GM19455 (cell line): ENCODE data around the gene NLRP6.

Source experiments
- ATAC-seq: cut with Tn5 transposase; IDR thresholded peaks from one replicate; pipeline ENCODE4 v1.9.1; 2021; ENCODE audit not compliant: unreplicated experiment

The NLRP6 gene

DNA sequence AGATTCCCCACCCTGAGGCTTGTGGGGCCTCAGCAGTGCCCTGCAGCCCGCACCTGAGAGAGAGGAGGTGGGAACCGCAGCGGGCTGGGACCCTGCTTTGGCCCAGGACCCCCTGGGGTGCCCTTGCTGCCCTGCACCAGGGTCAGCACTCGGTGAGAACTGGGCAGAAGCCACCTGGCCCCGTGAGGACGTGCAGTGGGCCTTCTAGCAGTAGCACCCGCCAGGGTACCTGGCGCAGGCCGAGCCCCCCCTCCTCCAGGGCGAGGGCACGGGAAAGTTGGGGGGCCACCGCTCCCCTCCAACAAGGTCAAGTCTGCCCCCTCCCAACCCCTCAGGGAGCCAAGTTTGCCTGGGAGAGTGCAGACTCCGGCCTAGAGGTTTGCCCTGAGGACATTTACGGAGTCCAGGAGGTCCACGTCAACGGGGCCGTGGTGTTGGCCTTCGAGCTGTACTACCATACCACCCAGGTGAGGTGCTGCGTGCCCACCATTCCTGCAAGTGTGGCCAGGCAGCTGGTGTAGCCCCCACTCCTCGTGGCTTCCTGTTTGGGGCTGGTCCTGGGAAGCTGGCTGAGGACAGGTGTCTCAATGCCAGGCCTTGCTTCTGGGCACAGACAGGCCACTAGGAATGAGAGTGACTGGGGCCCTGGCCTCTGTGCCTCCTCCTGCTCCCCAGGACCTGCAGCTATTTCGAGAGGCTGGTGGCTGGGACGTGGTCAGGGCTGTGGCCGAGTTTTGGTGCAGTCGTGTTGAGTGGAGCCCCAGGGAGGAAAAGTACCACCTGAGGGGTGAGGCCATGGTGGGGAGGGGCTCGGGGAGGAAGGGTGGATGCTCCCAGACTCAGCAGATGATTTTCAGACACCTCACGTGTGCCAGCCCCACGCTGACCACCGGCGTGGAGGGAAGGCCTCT lies 14.3 kb downstream of the NLRP6 start:
- no peak for ATAC-seq

DNA sequence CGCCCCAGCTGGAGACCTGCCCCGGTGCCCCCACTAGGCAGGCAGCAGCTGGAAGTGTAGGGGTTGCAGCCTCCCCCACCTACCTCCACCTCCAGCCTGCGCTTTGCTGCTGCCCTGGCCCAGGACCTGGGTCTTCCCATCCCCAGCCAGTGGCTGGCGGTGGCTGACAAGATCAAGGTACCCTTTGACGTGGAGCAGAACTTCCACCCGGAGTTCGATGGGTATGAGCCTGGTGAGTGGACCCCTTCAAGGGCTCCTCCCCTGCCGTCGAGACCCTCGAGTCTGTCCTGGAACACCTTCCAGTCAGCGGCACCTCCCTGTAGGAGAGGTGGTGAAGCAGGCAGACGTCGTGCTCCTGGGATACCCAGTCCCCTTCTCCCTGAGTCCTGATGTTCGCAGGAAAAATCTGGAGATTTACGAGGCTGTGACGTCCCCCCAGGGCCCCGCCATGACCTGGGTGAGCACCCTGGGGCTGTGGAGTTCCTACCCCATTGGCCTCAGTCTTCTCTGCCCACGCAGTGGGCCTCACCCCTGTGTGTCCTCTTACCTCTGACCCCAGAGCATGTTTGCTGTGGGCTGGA lies 15.2 kb downstream of the NLRP6 start:
- ATAC-seq = no peak

DNA sequence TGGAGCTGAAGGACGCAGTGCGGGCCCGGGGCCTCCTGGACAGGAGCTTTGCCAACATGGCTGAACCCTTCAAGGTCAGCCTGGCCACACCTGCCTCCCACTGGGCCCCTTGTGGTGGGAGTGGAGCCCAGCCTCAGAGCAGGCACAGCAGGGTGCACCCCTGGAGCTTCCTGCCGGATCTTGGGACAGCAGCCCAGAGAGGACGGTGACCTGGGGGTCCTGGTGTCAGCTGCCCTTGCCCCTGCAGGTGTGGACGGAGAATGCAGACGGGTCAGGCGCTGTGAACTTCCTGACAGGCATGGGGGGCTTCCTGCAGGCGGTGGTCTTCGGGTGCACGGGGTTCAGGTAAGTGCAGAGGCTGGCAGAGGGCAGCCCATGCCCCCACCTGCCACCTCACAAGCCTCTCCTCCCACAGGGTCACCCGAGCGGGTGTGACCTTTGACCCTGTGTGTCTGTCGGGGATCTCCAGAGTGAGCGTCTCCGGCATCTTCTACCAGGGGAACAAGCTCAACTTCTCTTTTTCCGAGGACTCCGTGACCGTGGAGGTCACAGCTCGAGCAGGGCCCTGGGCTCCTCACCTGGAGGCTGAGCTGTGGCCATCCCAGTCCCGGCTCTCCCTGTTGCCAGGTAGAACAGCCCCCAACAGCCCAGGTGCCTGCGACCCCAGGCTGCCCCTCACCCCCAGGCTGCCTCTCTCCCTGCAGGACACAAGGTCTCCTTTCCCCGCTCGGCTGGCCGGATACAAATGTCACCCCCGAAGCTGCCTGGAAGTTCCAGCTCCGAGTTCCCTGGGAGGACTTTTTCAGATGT lies 15.8 kb downstream of the NLRP6 start:
- no peak for ATAC-seq

DNA sequence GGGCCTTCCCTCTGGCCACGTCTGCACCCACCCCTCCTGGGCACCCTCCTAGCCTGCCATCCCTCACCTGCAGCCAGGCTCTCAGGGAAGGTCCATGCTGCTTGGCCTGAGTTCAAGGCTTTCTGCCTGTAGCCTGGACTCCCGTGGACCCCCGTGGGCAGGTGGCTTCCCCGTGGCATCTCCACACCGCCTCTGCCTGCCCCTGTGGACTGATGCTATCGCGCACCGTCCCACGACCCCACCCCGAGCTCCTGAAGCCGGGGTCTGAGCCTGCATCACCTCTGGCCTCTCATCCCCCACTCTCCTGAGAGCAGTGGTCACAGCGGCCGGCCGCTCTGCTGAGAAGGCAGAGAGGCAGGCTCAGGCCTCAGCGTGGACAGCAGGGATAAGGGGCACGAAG lies 16.6 kb downstream of the NLRP6 start:
- ATAC-seq = no peak

DNA sequence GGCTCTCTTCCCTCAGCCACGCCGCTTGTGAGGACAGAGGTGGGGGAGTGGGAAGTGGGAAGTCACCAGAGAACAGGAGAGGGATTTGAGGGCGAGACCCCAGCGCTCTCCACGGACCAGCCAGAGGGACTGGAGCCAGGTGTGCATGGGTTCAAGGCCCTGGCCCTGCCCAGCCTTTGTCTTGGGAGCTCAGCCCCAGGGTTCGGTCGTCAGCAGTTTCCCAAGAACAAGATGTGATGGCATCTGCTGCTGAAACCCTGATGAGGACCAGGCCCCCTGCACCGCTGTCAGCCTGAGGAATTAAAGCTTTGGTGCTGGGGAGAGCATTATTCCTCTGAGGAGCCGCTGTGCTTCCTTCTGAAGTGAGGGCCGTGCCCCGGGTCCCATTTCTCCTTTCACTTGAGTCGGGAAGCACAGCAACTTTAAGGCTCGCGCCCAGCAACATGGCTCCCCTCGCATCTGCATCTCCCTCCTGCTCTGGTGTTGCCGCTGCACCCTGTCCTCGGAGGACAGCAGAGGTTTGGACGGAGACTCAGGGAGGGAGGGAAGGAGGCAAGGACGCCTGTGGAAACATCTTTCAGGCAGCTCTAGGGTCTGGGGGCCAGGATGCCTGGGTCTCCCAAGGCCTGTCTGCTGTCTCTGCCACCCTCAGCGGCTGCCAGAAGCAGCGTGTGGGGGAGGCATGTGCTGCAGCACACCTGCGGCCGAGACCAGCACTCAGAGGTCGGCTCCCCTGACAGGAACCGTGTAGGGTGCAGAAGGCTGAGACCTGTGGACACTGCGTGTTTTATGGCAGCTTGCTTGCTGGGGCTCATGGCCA lies 17.4 kb downstream of the NLRP6 start:
- no peak for ATAC-seq

DNA sequence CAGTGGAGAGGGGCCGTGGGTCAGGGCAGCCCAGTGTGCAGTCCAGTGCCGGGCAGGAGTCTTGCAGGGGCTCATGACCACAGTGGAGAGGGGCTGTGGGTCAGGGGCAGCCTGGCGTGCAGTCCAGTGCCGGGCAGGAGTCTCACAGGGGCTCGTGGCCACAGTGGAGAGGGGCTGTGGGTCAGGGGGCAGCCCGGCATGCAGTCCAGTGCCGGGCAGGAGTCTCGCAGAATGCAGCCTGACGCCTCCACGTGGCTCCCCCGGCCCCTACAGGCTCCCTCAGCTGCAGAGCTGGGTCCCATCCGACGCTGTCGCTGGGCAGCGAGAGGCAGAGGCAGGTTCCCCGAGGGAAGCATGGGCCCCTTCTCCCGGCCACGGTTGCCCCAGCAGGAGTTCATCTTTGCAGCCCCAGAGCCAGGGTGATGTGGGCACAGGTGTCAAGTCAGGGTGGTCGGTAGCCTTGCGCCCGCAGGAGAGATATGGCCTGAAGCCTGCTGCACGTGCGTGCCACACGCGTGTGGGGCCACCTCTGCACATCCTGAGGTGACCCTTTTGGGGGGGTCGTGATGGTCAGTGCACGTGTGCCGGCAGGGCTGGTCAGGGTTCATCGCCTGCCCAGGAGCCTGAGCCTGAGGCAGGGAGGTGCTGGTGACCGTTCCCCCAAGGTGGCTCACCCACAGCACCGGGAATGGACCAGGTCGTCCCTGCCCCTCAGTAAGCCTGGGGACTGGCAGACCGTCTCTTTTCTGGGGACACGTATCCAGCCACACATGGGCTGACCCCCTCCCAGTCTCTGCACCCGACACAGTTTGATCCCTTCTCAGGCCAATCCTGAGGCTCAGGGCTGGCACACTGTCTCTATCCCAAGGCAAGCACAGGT lies 18.2 kb downstream of the NLRP6 start:
- ATAC-seq = no peak

DNA sequence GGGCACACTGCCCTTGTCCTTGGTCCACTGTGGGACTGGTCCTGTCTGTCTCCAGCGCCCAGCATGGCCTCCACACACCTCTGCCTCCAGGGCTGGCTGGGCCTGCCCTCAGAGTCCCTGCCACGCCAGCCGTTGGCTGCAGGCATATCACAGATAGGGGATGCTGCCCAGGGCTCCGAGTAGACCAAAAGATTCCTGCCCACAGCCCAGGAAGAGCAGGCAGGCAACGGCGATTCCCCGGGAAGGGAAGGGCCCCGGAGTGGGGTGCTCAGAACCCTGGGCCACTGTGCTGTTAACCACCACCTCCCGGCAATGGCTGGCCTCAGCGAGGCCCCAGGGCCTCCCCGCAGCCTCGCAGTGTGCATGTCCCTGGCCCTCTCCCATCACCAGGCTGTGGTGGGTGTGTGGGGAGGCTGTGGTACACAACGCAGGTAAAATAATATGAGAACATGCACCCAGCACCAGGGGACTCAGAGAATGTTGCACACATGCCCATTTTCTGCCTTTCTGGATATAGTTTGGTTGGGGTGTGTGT lies 18.9 kb downstream of the NLRP6 start:
- ATAC-seq = no peak

DNA sequence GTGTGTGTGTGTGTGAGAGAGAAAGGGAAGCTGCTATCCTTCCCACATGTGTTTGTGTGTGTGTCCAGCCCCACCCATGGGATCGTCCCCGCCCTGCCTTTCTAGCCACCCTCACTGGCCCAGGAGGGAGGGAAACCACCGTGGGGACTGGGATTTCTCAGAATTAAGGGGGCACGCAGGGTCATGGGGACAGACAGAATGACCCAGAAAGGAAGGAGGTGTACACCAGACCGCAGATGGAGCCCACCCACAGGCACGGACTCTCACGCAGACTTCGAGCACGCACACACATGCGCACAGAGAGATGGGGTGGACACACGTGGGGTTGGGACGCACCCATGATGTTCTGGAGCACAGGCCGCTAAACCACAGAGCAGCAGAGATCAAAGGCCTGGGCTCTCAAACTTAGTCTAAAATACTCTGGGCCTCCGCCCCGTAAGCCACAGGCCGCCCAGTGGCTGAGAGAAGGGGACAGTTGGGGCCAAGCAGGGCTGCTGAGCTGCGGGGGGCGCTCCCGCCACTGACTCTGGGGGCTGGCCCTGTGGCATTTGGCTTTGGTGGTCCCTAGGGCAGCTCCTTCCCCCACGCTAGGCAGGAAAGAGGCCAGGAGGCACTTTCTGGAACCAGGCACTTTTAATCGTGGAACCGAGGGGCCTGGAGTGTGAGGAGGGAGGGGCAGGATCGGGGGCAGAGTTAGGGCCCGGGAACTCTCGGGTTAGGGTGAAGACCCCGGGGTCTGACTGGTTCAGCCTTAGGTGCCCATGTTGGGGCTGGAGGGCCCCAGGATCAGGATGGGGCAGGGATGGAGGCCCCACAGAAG lies 19.6 kb downstream of the NLRP6 start:
- ATAC-seq = no peak

DNA sequence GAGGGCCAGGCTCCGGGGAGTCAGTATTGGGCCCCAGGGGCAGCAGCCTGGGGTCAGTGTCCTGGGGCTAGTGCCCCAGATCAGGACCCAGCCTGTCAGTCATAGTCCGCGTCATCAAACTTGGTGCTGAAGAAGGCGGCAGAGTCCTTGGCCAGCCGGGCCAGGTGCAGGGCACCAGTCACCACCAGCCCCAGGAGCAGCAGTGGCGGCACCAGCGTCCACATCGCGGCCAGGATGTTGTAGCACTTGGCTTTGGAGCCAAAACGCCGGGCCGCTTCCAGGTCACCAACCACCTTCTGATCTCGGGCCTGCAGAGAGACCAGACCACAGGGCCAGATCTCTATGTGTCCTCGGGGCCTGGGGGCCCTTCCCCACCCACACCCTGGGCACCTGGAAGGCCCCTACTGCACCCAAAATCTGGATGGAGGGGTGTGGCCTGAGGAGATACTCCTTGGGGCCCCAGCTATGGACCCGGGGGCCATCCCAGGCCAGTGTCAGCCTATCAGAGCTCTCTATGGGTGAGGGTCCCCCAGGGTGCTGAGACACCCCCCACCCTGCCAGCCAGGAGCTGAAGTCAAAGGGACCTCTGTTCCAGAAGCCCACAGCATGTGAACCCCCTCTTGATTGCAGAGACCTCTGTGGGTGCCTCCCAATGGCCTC lies 20.3 kb downstream of the NLRP6 start:
- ATAC-seq = no peak

DNA sequence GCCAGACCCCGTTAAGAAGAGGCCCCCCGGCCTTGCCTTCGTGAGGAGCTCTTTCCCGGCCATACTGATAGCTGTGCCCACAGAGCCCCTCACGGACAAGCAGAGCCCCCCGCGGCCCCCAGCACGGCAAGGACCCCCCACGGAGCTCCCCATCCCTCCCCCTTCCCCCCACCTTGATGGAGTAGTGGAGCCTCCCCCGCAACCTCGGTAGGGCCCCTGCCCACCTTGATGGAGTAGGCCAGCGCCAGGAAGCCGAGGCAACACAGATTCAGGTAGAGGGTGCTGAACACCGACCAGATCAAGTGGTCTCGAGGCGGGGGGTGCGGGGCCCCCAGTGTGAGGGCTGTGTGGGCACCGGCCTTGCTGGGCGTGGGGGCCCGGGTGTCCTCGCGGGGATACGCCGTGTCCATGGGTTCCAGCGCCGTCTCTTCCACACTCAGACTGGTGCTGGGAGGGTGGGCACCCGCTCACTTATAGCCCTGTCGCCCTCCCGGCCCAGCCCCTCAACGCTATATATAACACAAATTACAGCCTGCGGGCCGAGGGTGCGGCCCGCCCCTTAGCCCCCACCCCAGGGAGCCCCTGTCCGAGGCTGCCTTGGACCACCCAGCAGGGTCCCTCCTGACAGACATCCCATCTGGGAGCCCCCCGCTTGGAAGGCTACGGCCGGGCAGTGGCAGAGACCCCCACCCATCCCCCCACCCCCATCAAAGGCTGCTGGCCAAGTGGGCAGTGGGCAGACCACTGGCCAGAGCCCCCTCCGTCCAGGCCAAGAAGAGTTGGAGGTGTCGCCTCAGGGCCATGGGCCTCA lies 21.1 kb downstream of the NLRP6 start, which contains the start of gene IFITM5:
IFITM5 (minus strand) TSS at position 446 of the 811 bp plus-strand sequence; CDS start at position 410, 36 bp downstream.
- no peak for ATAC-seq

DNA sequence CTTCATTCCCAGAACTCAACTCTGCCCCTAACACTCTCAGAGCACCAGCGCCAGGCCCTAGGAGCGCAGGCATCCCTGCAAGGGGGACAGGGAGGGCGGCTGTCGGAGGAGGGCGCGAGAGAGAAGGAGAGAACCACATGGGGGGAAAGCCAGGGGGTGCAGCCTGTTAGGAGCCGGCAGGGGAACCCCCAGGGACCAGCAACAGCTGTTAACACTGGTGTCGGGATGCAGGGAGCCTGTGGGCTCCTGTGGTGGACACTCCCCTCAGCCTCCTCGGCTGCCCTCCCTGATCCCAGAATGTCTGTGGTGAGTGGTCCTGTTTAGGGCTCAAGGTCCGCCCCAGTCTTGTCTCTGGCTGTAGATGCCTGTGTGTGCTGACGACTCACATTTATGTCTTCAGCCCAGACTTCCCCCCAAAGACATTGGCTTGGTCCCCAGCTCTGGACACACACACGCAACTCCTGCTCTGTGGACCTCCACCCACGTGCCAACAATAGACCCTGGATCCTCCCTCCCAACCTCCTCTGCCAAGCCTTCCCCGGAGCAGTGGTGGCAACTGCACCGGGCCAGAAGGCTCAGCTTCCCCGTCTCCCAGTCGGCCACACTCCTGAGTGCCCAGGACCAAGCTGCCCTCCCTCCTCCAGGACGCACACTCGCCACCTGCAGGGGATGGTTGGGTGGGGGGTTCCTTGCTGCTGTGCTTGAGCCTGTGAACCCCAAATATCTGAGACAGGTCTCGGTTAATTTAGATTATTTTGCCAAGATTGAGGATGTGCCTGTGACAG lies 21.9 kb downstream of the NLRP6 start:
- ATAC-seq = no peak

DNA sequence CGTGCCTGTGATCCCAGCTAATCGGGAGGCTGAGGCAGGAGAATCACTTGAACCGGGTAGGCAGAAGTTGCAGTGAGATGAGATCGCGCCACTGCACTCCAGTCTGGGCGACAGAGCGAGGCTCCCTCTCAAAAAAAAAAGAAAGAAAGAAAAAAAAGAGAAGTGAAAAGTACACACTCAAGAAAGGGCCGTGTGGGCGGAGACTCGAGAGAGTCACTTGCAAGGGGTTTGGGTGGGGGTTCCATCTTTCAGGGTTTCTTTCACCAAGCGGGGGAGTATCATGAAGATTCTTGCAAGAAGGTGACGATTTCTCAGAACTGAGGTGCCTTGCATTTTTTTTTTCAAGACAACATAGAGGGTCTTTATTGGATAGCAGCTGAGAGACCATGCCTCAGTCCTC lies 25.2 kb downstream of the NLRP6 start:
- ATAC-seq = no peak

DNA sequence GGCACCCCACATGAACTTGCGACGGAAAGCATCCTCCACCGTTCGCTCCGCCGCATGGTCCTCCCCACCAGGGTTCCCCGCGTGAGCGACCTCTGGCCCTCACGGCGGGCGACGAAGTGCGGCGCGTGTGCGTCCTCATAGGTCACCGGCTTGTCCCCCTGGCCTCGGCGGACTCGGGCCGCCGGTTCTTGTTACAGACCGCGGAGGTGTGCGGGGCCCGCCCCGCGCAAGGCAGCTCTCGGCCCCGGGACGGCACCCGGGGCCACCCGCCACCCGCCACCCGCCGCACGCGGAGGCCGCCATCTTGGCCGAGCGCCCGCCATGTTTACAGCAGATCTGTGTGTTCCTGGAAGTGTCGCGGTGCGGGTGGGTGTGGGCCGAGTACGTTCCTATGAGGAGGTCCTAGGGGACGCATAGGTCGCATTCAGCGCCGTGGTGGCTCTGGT lies 25.9 kb downstream of the NLRP6 start:
- ATAC-seq = no peak

DNA sequence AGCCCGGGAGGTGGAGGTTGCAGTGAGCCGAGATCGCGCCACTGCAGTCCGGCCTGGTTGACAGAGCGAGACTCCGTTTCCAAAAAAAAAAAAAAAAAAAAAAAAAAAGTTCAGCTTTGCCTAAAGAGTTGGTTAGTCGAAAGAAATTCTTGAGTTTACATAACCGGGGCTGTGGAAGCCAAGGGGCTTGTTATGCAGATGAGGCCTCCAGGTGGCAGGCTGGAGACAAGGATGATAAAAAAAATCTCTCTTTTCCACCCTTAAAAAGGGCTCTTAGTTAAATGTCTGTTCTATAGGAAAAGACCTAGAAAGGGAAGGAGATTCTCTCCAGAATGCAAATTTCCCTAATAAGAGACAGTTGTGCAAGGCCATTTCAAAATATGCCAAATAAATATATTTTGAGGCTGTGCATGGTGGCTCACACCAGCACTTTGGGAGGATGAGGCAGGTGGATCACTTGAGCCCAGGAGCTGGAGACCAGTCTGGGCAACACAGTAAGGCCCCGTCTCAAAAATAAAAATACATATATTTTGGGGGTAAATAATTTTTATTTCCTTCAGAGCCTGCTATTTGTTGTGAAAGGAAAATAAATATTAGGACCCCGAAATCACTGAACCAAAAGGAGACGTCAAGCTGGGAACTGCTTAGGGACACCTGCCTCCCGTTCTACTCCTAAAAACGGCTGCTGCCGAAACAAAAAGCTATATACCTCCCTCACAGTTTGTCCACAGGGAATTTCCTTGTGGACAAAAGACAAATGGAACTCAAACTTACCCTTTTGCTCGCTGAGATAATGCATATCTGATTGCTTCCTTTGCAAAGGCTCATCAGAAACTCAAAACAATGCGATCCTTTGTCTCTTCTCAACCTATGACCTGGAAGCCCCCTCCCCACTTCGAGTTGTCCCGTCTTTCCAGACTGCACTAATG lies 27.0 kb downstream of the NLRP6 start:
- no peak for ATAC-seq

DNA sequence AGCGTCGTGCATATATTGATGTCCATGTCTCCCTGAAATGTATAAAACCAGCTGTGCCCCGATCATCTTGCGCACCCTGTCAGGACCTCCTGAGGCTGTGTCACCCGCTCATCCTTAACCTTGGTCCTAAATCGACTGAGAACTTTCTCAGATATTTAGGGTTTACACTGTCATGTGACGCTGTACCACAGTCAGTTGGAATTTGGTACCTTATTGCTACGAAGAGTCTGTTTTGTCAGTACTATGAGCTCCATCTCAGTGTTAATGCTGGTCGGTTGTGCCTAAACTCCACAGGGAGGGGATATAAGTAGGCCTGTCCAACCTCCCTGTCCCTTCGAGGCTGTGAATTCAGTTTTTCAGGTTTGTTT lies 27.6 kb downstream of the NLRP6 start:
- no peak for ATAC-seq
